Neural cell (in vitro differentiated cells): Measurements from ENCODE around the gene NPAS3. TPM values are rescaled to one million over a fixed set of nuclear protein-coding genes. Genes with fewer than 3 reads are reported as not detected.

Experiments
- H2AFZ ChIP-seq: fragments of 200-600, 300-800 bp; sonication (generic), shearing (Covaris generic); 2 replicates; pipeline ENCODE4 v1.6.0; 2014; ENCODE audit warnings: low read depth, mild to moderate bottlenecking, antibody characterized with exemption, low read length, moderate library complexity
- H3F3A ChIP-seq: fragments of 200-600 bp; shearing (Covaris generic); 2 replicates; pipeline ENCODE4 v1.6.1; 2016; ENCODE audit warnings: mild to moderate bottlenecking, moderate library complexity, mixed read lengths, antibody characterized with exemption, low read length; ENCODE audit not compliant: insufficient read depth, poor library complexity, severe bottlenecking
- H3K27ac ChIP-seq: fragments of 200-600, 300-800 bp; sonication (generic), shearing (Covaris generic); 2 replicates; pipeline ENCODE4 v1.5.1; 2014; ENCODE audit warnings: mild to moderate bottlenecking, low read length, moderate library complexity
- H3K27me3 ChIP-seq: fragments of 300-800, 200-600 bp; sonication (generic), shearing (Covaris generic); 2 replicates; pipeline ENCODE4 v1.6.0; 2014; ENCODE audit warnings: mild to moderate bottlenecking, low read depth, low read length, moderate library complexity; ENCODE audit not compliant: insufficient read depth
- H3K36me3 ChIP-seq: fragments of 300-800, 200-600 bp; sonication (generic), shearing (Covaris generic); 2 replicates; pipeline ENCODE4 v1.5.1; 2014; ENCODE audit warnings: mild to moderate bottlenecking, antibody characterized with exemption, low read length, moderate library complexity; ENCODE audit not compliant: insufficient read depth
- H3K4me2 ChIP-seq: fragments of 300-800, 200-600 bp; sonication (generic), shearing (Covaris generic); 2 replicates; pipeline ENCODE4 v1.6.0; 2014; ENCODE audit warnings: mild to moderate bottlenecking, low read length
- H3K4me3 ChIP-seq: fragments of 300-800, 200-600 bp; sonication (generic), shearing (Covaris generic); 2 replicates; pipeline ENCODE4 v1.5.1; 2014; ENCODE audit warnings: mild to moderate bottlenecking, low read length, moderate library complexity
- H3K79me2 ChIP-seq: fragments of 200-600 bp; shearing (Covaris generic); replicated peaks from 2 replicates; pipeline ENCODE4 v1.6.0; 2014; ENCODE audit warnings: mild to moderate bottlenecking, low read length, moderate library complexity; ENCODE audit not compliant: insufficient read depth
- H3K9ac ChIP-seq: fragments of 300-800, 200-600 bp; sonication (generic), shearing (Covaris generic); 2 replicates; pipeline ENCODE4 v1.6.1; 2016; ENCODE audit warnings: mild to moderate bottlenecking, low read length, mixed read lengths
- H3K9me2 ChIP-seq: fragments of 200-600 bp; shearing (Covaris generic); 2 replicates; pipeline ENCODE4 v1.6.1; 2016; ENCODE audit warnings: mild to moderate bottlenecking, low read length, mixed read lengths; ENCODE audit not compliant: insufficient read depth
- H3K9me3 ChIP-seq: fragments of 200-600, 300-800 bp; sonication (generic), shearing (Covaris generic); 2 replicates; pipeline ENCODE4 v1.6.1; 2016; ENCODE audit warnings: mild to moderate bottlenecking, mixed run types, low read length, moderate library complexity, mixed read lengths
- H4K20me1 ChIP-seq: fragments of 200-600 bp; shearing (Covaris generic); 2 replicates; pipeline ENCODE4 v1.6.1; 2016; ENCODE audit warnings: mild to moderate bottlenecking, mixed run types; ENCODE audit not compliant: insufficient read depth
- CTCF ChIP-seq: fragments of 450-650 bp; IDR thresholded peaks from 2 replicates; pipeline ENCODE4 v1.5.1; 2014; ENCODE audit warnings: antibody characterized with exemption, mild to moderate bottlenecking, moderate library complexity; ENCODE audit not compliant: poor library complexity, severe bottlenecking
- EP300 ChIP-seq: fragments of 450-650 bp; conservative IDR thresholded peaks from 2 replicates; pipeline ENCODE4 v1.6.1; 2014; ENCODE audit warnings: antibody characterized with exemption, mild to moderate bottlenecking, moderate library complexity; ENCODE audit not compliant: poor library complexity, severe bottlenecking
- EZH2 ChIP-seq: fragments of 200-600, 300-800 bp; shearing (Covaris generic), sonication (generic); IDR thresholded peaks from 2 replicates; pipeline ENCODE4 v1.6.1; 2014; ENCODE audit warnings: antibody characterized with exemption, low read length, borderline replicate concordance, mild to moderate bottlenecking; ENCODE audit not compliant: insufficient read depth, poor library complexity, severe bottlenecking
- MXI1 ChIP-seq: fragments of 450-650 bp; conservative IDR thresholded peaks from 2 replicates; pipeline ENCODE4 v1.6.1; 2014; ENCODE audit warnings: antibody characterized with exemption, mild to moderate bottlenecking; ENCODE audit not compliant: poor library complexity, severe bottlenecking
- POLR2AphosphoS5 ChIP-seq: IDR thresholded peaks from 2 replicates; pipeline ENCODE4 v1.6.1; 2012
- RAD21 ChIP-seq: fragments of 450-650 bp; conservative IDR thresholded peaks from 2 replicates; pipeline ENCODE4 v1.6.1; 2014; ENCODE audit warnings: antibody characterized with exemption, mild to moderate bottlenecking, moderate library complexity
- SMC3 ChIP-seq: fragments of 450-650 bp; conservative IDR thresholded peaks from 2 replicates; pipeline ENCODE4 v1.6.1; 2014; ENCODE audit warnings: antibody characterized with exemption, mild to moderate bottlenecking, moderate library complexity; ENCODE audit not compliant: poor library complexity
- TAF1 ChIP-seq: IDR thresholded peaks from 2 replicates; pipeline ENCODE4 v1.6.1; 2012; ENCODE audit warnings: low read depth
- polyA plus RNA-seq: library from polyadenylated mRNA; depleted of rRNA; stranded (reverse); fragments of >200 nt; gene quantifications from 2 replicates; pipeline ENCODE4 v1.2.3, GENCODE V29; 2014
- TF ChIP-seq, protein P1 (sequence below): IDR thresholded peaks from 2 replicates; pipeline ENCODE4 v1.6.1; 2012; ENCODE audit warnings: borderline replicate concordance

The NPAS3 gene
- polyA plus RNA-seq, 1 donor from 2014 or later = 1.3 TPM

DNA sequence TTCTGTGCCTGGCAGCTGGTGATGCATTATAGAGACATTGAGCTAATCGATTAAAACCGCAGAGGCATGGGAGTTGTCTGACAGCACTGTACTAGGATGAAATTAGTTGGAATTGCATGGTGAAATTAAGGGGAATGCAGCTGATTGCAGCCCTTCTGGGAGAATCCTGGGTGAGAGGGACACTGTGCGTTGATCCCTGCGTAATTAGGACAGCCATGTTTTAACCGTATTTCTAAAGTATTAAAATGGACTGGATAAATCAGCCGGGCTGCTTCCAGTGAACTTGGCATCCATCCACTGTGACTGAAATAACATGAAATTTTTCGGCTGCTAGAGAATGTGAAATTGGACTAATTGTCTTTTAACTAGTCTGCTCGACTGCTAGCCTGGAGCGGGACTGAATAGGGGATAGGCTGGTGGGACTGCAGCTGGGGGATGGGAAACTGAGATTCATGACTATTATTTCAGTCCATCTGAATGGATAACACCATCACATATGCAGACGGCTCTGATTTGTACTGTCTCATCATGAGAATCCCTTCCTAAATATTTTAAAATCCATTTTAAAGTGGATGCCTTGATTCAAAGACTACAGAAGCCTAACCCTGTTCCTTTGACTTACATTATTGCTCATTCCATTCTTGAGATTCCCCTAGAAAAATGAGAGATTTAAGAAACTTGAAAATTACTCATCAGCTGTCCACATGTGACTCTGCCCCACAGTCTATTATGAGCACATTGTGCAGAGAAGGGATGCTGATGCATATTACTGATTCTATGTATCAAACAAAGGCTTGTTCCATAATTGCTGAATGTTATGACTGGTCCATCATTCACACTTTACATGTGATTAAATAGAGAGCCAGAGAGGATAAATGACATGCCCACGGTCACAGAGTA, 343.9 kb downstream of the NPAS3 start:
- Histone ChIP-seq H3K36me3 (no peaks in the 10 kb centered on the region), H3K9me3 (no peaks in the 10 kb centered on the region), H3K9me2 (no peaks in the 10 kb centered on the region), H2AFZ (no peak overlapping the region), H4K20me1 (no peaks in the 10 kb centered on the region), H3K4me3 (no peak overlapping the region), H3K4me2 (no peak overlapping the region), H3K79me2 (no peaks in the 10 kb centered on the region), H3K27me3 (no peaks in the 10 kb centered on the region), H3K27ac (no peak overlapping the region), H3F3A (no peaks in the 10 kb centered on the region), H3K9ac (no peak overlapping the region)
- TF ChIP-seq CTCF (no peak), MXI1 (no peak), RAD21 (no peak), TAF1 (no peak)

DNA sequence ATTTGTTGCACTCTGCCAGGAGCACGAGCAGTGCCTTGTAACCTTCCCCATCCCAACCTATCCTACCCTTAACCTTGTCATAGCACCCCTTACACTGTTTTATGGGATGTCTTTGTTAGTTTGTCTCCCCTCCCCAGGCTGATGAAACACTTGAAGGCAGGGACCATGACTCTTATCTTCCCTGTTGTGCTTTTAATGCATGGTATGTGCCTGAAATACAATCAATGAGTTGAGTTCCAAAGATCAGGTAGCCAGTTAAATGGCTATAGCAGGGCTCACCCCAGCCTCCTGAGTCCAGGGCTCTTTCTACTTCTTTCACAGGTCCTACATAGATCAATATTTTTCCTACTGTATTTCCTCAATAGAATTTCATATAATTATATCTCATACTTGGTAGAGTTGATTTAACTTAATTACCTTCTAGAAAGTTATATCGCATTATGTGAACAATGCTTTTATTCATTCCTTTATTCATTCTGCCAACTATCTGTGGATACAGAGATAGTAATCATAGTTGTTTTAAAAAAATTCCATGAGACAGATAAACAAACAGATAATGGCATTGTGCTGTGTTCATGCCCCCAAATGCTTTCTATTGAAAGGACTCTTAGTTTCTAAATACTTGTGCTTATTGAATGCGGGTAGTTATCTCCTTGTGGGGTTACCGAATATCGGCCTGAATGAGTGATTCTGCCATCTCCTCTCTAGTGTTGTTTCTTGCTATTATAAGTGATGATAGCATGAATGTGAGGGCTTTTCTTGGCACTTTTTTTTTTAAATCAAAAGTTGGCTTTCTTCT, 347.4 kb downstream of the NPAS3 start:
- Histone ChIP-seq H3K27ac (no peak overlapping the region), H3K9me3 (no peaks in the 10 kb centered on the region), H3K27me3 (no peaks in the 10 kb centered on the region), H3F3A (no peaks in the 10 kb centered on the region), H3K9ac (no peak overlapping the region), H2AFZ (no peak overlapping the region), H3K4me2 (no peak overlapping the region), H4K20me1 (no peaks in the 10 kb centered on the region), H3K79me2 (no peaks in the 10 kb centered on the region), H3K9me2 (no peaks in the 10 kb centered on the region), H3K36me3 (no peaks in the 10 kb centered on the region), H3K4me3 (no peak overlapping the region)
- TF ChIP-seq POLR2AphosphoS5 (no peak), RAD21 (no peak), SMC3 (no peak), EZH2 (no peak), TAF1 (no peak), CTCF (no peak), MXI1 (no peak), EP300 (no peak)
- TF ChIP-seq, protein P1, sequence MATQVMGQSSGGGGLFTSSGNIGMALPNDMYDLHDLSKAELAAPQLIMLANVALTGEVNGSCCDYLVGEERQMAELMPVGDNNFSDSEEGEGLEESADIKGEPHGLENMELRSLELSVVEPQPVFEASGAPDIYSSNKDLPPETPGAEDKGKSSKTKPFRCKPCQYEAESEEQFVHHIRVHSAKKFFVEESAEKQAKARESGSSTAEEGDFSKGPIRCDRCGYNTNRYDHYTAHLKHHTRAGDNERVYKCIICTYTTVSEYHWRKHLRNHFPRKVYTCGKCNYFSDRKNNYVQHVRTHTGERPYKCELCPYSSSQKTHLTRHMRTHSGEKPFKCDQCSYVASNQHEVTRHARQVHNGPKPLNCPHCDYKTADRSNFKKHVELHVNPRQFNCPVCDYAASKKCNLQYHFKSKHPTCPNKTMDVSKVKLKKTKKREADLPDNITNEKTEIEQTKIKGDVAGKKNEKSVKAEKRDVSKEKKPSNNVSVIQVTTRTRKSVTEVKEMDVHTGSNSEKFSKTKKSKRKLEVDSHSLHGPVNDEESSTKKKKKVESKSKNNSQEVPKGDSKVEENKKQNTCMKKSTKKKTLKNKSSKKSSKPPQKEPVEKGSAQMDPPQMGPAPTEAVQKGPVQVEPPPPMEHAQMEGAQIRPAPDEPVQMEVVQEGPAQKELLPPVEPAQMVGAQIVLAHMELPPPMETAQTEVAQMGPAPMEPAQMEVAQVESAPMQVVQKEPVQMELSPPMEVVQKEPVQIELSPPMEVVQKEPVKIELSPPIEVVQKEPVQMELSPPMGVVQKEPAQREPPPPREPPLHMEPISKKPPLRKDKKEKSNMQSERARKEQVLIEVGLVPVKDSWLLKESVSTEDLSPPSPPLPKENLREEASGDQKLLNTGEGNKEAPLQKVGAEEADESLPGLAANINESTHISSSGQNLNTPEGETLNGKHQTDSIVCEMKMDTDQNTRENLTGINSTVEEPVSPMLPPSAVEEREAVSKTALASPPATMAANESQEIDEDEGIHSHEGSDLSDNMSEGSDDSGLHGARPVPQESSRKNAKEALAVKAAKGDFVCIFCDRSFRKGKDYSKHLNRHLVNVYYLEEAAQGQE = no peak
